ENCODE measurements around the gene ENGASE.

Gene ENGASE

DNA sequence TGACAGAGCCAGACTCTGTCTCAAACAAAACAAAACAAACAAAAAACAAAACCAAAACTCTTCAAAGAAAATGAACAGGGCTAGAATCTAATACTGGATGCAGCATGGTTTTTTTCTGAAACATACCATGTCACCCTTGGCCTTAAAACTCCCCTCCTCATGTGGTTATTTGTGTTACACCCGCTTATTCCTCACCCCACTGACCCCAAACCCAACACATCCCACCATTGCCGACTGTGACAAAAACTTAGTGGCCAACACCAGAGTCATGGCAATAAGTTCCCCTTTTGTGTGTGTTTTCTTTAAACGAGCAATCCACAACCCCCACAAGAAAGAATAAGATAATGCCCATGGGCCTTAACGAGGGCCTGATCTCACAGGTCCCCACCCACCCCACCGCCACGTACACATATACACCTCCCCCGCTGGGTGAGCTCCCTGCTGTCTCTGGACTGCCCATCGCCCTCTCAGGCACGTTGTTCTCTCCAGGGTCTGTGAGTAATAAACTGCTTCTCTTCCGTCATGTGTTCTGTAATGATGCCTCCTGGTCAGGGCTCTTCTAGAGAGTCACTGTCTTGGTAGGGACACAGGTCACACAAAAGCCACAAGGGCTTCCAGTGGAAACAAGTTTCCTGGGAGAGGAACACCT, 16.8 kb upstream of the ENGASE start:
- TF ChIP-seq, protein P1, sequence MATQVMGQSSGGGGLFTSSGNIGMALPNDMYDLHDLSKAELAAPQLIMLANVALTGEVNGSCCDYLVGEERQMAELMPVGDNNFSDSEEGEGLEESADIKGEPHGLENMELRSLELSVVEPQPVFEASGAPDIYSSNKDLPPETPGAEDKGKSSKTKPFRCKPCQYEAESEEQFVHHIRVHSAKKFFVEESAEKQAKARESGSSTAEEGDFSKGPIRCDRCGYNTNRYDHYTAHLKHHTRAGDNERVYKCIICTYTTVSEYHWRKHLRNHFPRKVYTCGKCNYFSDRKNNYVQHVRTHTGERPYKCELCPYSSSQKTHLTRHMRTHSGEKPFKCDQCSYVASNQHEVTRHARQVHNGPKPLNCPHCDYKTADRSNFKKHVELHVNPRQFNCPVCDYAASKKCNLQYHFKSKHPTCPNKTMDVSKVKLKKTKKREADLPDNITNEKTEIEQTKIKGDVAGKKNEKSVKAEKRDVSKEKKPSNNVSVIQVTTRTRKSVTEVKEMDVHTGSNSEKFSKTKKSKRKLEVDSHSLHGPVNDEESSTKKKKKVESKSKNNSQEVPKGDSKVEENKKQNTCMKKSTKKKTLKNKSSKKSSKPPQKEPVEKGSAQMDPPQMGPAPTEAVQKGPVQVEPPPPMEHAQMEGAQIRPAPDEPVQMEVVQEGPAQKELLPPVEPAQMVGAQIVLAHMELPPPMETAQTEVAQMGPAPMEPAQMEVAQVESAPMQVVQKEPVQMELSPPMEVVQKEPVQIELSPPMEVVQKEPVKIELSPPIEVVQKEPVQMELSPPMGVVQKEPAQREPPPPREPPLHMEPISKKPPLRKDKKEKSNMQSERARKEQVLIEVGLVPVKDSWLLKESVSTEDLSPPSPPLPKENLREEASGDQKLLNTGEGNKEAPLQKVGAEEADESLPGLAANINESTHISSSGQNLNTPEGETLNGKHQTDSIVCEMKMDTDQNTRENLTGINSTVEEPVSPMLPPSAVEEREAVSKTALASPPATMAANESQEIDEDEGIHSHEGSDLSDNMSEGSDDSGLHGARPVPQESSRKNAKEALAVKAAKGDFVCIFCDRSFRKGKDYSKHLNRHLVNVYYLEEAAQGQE (IDR thresholded peaks at IDR 0.05; ENCODE audit: insufficient read depth in 1 of 2, low read depth in 2 of 2, low read length in 2 of 2), result no peak
- TF ChIP-seq TAF1 (IDR thresholded peaks at IDR 0.05; ENCODE audit: borderline replicate concordance, insufficient read depth, low read length) (no peak), POLR2AphosphoS5 (IDR thresholded peaks at IDR 0.05; ENCODE audit: low read depth, low read length) (no peak), FOXP2 (optimal IDR thresholded peaks at IDR 0.05; ENCODE audit: borderline replicate concordance, extremely low read depth, extremely low read length, insufficient read depth) (no peak), SIN3A (IDR thresholded peaks at IDR 0.05; ENCODE audit: borderline replicate concordance, insufficient read depth, low read length) (no peak)

DNA sequence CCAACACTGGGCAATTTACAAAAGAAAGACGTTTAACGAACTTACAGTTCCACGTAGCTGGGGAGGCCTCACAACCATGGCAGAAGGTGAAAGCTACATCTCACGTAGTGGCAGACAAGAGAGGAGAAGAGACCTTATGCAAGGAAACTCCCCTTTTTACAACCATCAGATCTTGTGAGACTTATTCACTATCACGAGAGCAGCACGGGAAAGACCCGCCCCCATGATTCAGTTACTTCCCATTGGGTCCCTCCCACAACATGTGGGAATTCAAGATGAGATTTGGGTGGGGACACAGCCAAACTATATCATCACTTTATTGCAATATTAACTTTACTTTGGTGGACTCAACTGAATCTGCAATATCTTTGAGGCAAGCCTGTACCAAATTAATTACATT, 11.9 kb upstream of the ENGASE start:
- TF ChIP-seq FOXP2 (optimal IDR thresholded peaks at IDR 0.05; ENCODE audit: borderline replicate concordance, extremely low read depth, extremely low read length, insufficient read depth) (no peak), POLR2AphosphoS5 (IDR thresholded peaks at IDR 0.05; ENCODE audit: low read depth, low read length) (no peak), SIN3A (IDR thresholded peaks at IDR 0.05; ENCODE audit: borderline replicate concordance, insufficient read depth, low read length) (no peak), TAF1 (IDR thresholded peaks at IDR 0.05; ENCODE audit: borderline replicate concordance, insufficient read depth, low read length) (no peak)
- TF ChIP-seq, protein P1 (IDR thresholded peaks at IDR 0.05; ENCODE audit: insufficient read depth in 1 of 2, low read depth in 2 of 2, low read length in 2 of 2), result no peak

DNA sequence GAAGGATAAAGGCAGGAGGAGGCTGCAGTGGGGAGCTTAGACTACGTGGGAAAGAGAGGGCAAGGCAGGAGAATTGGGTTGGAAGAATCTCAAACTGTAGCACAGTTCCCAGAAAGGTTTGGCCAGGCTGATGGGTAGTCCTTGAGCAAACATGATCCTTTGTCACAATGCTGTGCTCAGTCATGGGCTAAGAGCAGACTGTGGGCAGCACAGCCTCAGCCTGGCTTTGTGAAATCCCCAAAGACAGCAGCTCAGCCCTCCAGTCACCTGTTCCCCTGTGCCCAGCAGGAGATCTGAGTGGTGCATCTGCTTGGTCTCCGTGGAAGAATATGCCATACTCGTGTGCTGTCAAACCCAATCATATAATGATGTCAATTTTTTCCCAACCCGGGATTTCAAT, 10.6 kb upstream of the ENGASE start:
- TF ChIP-seq TAF1 (IDR thresholded peaks at IDR 0.05; ENCODE audit: borderline replicate concordance, insufficient read depth, low read length) (no peak), POLR2AphosphoS5 (IDR thresholded peaks at IDR 0.05; ENCODE audit: low read depth, low read length) (no peak), SIN3A (IDR thresholded peaks at IDR 0.05; ENCODE audit: borderline replicate concordance, insufficient read depth, low read length) (no peak), FOXP2 (optimal IDR thresholded peaks at IDR 0.05; ENCODE audit: borderline replicate concordance, extremely low read depth, extremely low read length, insufficient read depth) (no peak)
- TF ChIP-seq, protein P1 (IDR thresholded peaks at IDR 0.05; ENCODE audit: insufficient read depth in 1 of 2, low read depth in 2 of 2, low read length in 2 of 2), result no peak

DNA sequence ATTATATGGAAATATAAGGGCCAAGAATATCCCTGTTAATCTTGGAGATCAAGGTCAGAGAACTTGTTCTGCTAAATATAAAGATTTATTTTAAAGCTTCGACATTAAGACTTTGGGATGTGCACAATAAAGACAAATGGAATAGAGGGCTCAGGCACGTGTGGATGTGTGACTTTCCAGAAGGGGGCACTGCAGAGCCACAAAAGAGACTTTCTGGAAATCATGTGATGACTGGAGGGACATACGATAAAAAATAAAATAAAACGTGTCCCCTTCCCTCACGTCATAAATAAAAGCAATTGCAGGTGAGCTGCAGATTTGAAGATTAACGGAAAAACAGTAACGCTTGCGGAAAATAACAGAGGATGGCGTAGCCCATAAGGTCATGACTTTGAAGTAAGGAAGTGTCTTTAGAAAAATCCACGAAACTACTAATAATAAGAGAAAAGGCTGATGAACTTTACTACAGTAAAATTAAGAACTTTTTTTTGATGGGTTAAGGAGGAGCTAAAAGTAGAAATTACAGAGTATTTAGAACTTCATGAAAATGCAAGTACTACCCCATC, 9.4 kb upstream of the ENGASE start:
- no peak for TF ChIP-seq SIN3A (IDR thresholded peaks at IDR 0.05; ENCODE audit: borderline replicate concordance, insufficient read depth, low read length)
- no peak for TF ChIP-seq FOXP2 (optimal IDR thresholded peaks at IDR 0.05; ENCODE audit: borderline replicate concordance, extremely low read depth, extremely low read length, insufficient read depth)
- TF ChIP-seq, protein P1 (IDR thresholded peaks at IDR 0.05; ENCODE audit: insufficient read depth in 1 of 2, low read depth in 2 of 2, low read length in 2 of 2), result no peak
- TF ChIP-seq TAF1 (IDR thresholded peaks at IDR 0.05; ENCODE audit: borderline replicate concordance, insufficient read depth, low read length), result no peak
- no peak for TF ChIP-seq POLR2AphosphoS5 (IDR thresholded peaks at IDR 0.05; ENCODE audit: low read depth, low read length)
